Measurements from ENCODE around the gene STX3. TPM values are rescaled to one million over a fixed set of nuclear protein-coding genes. Genes with fewer than 3 reads are reported as not detected.
"Not testable (repeated sequence)": the region's sequence is repeated elsewhere in the genome, so short reads cannot be mapped to it uniquely, and the experiment has no call there.

Gene STX3
- total and polyA plus RNA-seq, 10 donors, result 5.1 to 49.3 (median 27.8) TPM

GRCh38 chr11:59783632-59784090 lies 28.5 kb downstream of the STX3 start:
- intact Hi-C loops (cut with DNase I; ENCODE audit: low total_unique reads), result no loop called here
- peaks cover 0 to 10% (median 0%) of the 10 kb centered on the region in 6 donors for H3K4me1 ChIP-seq
- 73 to 78% (median 74%) methylated on average over 4 of the region's 4 CpGs for WGBS, 5 donors
- DNase-seq, result no peak
- H3K36me3 ChIP-seq, result peaks cover 0 to 65% (median 7%) of the 10 kb centered on the region in 6 donors
- no peak overlapping the region for H3K4me3 ChIP-seq
- H3K27me3 ChIP-seq (replicated peaks in 1 of 7), result no peaks in the 10 kb centered on the region
- peaks cover 0 to 4% (median 0%) of the 10 kb centered on the region in 8 donors for H3K9me3 ChIP-seq
- H3K27ac ChIP-seq, result no peak overlapping the region
- TF ChIP-seq CTCF (IDR thresholded peaks at IDR 0.05 in 8 of 11, conservative IDR thresholded peaks at IDR 0.05 in 3 of 11), result no peak
- TF ChIP-seq POLR2AphosphoS5 (IDR thresholded peaks at IDR 0.05), result no peak
- TF ChIP-seq POLR2A (IDR thresholded peaks at IDR 0.05), result no peak

DNA sequence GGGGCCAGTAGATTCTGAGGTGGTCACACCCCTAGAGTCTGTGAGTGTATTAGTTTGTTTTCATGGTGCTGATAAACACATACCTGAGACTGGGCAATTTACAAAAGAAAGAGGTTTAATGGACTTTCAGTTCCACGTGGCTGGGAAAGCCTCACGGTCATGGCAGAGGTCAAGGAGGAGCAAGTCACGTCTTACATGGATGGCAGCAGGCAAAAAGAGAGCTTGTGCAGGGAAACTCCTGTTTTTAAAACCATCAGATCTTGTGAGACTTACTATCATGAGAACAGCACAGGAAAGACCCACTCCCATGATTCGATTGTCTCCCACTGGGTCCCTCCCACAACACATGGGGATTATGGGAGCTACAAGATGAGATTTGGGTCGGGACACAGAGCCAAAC lies 29.3 kb downstream of the STX3 start:
- H3K27ac ChIP-seq; H3K4me3 ChIP-seq; H3K27me3 ChIP-seq (replicated peaks in 1 of 7); intact Hi-C loops (cut with DNase I; ENCODE audit: low total_unique reads); DNase-seq; H3K9me3 ChIP-seq: not testable (repeated sequence)
- WGBS, 5 donors, result 81 to 91% (median 88%) methylated on average over 5 of the region's 5 CpGs
- H3K4me1 ChIP-seq, result peaks cover 0 to 10% (median 0%) of the 10 kb centered on the region in 6 donors
- peaks cover 0 to 65% (median 15%) of the 10 kb centered on the region in 6 donors for H3K36me3 ChIP-seq

DNA sequence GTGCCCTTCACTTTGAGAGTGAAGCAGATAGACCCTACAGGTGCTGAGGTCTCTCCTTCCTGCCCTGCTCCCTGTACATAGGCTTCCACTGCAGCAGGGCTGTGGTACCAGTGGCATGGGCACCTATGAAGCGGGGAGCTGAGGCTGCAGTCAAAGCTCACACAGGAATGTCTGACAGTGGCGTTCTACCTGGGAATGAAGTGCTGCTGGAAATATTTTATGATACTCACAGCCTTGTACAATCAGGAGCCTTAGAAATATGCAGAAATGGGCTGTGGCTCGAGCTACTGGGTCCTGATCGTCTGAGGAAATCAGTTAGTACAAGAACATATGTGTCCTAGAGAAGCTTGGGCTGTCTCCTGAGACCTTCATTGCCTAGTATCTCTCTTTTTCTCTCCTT lies 30.6 kb downstream of the STX3 start:
- DNase-seq, result no peak
- peaks cover 0 to 65% (median 21%) of the 10 kb centered on the region in 6 donors for H3K36me3 ChIP-seq
- intact Hi-C loops (cut with DNase I; ENCODE audit: low total_unique reads), result no loop called here
- no peaks in the 10 kb centered on the region for H3K27me3 ChIP-seq (replicated peaks in 1 of 7)
- H3K4me3 ChIP-seq, result no peak overlapping the region
- WGBS, 5 donors, result 80 to 95% (median 93%) methylated on average over 4 of the region's 4 CpGs
- peaks cover 0 to 10% (median 0%) of the 10 kb centered on the region in 6 donors for H3K4me1 ChIP-seq
- H3K9me3 ChIP-seq, result peaks cover 0 to 4% (median 0%) of the 10 kb centered on the region in 8 donors
- no peak overlapping the region for H3K27ac ChIP-seq
- TF ChIP-seq POLR2A (IDR thresholded peaks at IDR 0.05) (no peak), POLR2AphosphoS5 (IDR thresholded peaks at IDR 0.05) (no peak), CTCF (IDR thresholded peaks at IDR 0.05 in 8 of 11, conservative IDR thresholded peaks at IDR 0.05 in 3 of 11) (no peak)

- intact Hi-C loops (cut with DNase I; ENCODE audit: low total_unique reads), result no loop called here
- peaks cover 0 to 10% (median 0%) of the 10 kb centered on the region in 6 donors for H3K4me1 ChIP-seq
- H3K36me3 ChIP-seq, result peaks cover 0 to 78% (median 25%) of the 10 kb centered on the region in 6 donors
- H3K4me3 ChIP-seq, result no peak overlapping the region
- no peak for TF ChIP-seq POLR2A (IDR thresholded peaks at IDR 0.05)
- no peak for TF ChIP-seq POLR2AphosphoS5 (IDR thresholded peaks at IDR 0.05)
- TF ChIP-seq CTCF (IDR thresholded peaks at IDR 0.05 in 8 of 11, conservative IDR thresholded peaks at IDR 0.05 in 3 of 11), result no peak
- peaks cover 0 to 4% (median 0%) of the 10 kb centered on the region in 8 donors for H3K9me3 ChIP-seq
- H3K27me3 ChIP-seq (replicated peaks in 1 of 7), result no peaks in the 10 kb centered on the region
- DNase-seq, result no peak
- peak overlapping the region in 3 of 8 donors; percentile 0 to 56 (median 27) for H3K27ac ChIP-seq
- 80 to 93% (median 88%) methylated on average over 4 of the region's 4 CpGs for WGBS, 5 donors
These were observed 32.0 kb downstream of the STX3 start for GRCh38 chr11:59787255-59787588.

DNA sequence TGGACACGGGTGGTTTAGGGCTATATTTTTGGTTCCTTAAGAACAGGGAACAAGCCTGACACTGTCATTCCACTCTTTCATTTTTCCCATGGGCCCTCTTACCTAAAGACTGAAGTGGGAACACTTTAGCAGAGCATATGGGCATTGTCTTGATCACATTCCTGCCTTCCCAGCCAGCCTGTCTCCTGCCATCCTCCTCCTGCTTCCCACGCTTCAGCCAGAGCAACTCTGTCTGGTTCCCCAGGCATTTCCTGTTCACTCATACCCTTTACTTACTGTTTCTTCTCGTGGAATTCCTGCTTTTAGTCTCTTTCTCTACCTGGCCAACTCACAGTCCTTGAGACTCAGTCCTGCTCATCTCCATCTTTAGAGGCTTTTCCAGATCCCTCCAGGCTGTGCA lies 32.6 kb downstream of the STX3 start:
- no peak for DNase-seq
- TF ChIP-seq POLR2AphosphoS5 (IDR thresholded peaks at IDR 0.05) (no peak), POLR2A (IDR thresholded peaks at IDR 0.05) (no peak), CTCF (IDR thresholded peaks at IDR 0.05 in 8 of 11, conservative IDR thresholded peaks at IDR 0.05 in 3 of 11) (no peak)
- Histone ChIP-seq H3K27me3 (replicated peaks in 1 of 7) (no peaks in the 10 kb centered on the region), H3K4me1 (peaks cover 0 to 10% (median 0%) of the 10 kb centered on the region in 6 donors), H3K4me3 (no peak overlapping the region), H3K36me3 (peaks cover 0 to 84% (median 31%) of the 10 kb centered on the region in 6 donors), H3K27ac (no peak overlapping the region), H3K9me3 (peaks cover 0 to 4% (median 0%) of the 10 kb centered on the region in 8 donors)
- intact Hi-C loops (cut with DNase I; ENCODE audit: low total_unique reads), result no loop called here
- 53 to 69% (median 67%) methylated on average over 3 of the region's 3 CpGs for WGBS, 5 donors

Data from spleen (tissue), 11 donors.